ENCODE measurements around the gene LIPG.

The LIPG gene

GRCh38 chr18:49626842-49627467, 65.1 kb downstream of the LIPG start:
- H3K4me3 ChIP-seq (ENCODE audit: low read length): no peak overlapping the region
- H3K9ac ChIP-seq (ENCODE audit: low read depth, low read length): no peak overlapping the region
- H3K27me3 ChIP-seq (ENCODE audit: insufficient read depth, low read length): no peaks in the 10 kb centered on the region
- H3K36me3 ChIP-seq (ENCODE audit: insufficient read depth, low read length): no peaks in the 10 kb centered on the region
- no peaks in the 10 kb centered on the region for H3K4me1 ChIP-seq (ENCODE audit: insufficient read depth, low read length)
- H3K27ac ChIP-seq (ENCODE audit: low read depth, low read length): no peak overlapping the region
- 93% methylated on average over 8 of the region's 8 CpGs for WGBS
- H3K9me3 ChIP-seq (ENCODE audit: insufficient read depth, low read depth, low read length): no peaks in the 10 kb centered on the region

GRCh38 chr18:49628119-49628518, 66.3 kb downstream of the LIPG start:
- Histone ChIP-seq H3K4me3 (ENCODE audit: low read length) (no peak overlapping the region), H3K9me3 (ENCODE audit: insufficient read depth, low read depth, low read length) (no peaks in the 10 kb centered on the region), H3K9ac (ENCODE audit: low read depth, low read length) (no peak overlapping the region), H3K27me3 (ENCODE audit: insufficient read depth, low read length) (no peaks in the 10 kb centered on the region), H3K4me1 (ENCODE audit: insufficient read depth, low read length) (no peaks in the 10 kb centered on the region), H3K36me3 (ENCODE audit: insufficient read depth, low read length) (no peaks in the 10 kb centered on the region), H3K27ac (ENCODE audit: low read depth, low read length) (no peak overlapping the region)
- WGBS: 91% methylated on average over 3 of the region's 3 CpGs

DNA sequence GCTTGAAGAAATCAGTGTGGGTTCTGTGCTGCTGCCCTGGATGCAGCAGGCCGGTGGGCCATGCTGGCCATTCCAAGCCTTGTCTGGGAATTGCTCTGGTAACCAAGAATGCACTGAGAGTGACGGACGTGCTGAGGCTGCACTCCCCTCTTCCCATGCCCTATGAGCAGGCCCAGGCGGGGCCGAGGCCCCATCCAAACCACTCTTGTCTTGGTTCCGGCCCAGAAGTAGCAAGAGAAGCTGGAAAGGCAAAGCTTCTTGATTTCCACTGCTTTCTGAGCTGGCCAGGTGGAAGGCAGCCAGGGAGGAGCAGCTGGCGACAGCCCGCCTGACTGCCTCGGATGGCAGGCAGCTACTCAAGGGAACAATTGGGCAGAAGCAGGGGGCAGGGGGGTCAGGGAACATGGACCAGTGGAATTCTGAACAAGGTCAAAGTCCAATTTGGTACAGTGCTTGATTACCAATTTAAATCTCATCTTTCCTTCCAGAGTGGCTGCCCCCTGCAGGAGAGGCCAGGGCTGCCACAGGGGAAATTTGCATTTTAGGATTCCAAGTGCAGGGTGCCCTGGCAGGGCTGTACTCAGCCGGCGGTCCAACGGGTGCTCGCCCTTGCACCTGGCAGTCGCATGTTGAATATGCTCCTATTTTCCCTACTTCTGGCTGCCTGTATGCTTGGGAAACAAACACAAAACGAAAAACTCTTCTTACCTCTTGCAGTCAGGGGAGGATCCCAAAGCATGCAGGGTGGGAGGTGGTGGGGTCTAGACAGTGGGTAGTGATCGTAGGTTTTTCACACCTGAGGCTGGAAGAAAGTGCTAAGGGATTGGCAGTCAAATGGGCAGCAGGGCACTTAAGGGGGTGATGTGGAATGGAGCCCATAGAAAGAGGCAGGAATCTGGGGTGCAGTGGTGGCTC, 67.3 kb downstream of the LIPG start:
- Histone ChIP-seq H3K4me3 (ENCODE audit: low read length) (no peak overlapping the region), H3K9ac (ENCODE audit: low read depth, low read length) (no peak overlapping the region), H3K4me1 (ENCODE audit: insufficient read depth, low read length) (no peaks in the 10 kb centered on the region), H3K27me3 (ENCODE audit: insufficient read depth, low read length) (no peaks in the 10 kb centered on the region), H3K36me3 (ENCODE audit: insufficient read depth, low read length) (no peaks in the 10 kb centered on the region), H3K27ac (ENCODE audit: low read depth, low read length) (no peak overlapping the region), H3K9me3 (ENCODE audit: insufficient read depth, low read depth, low read length) (no peaks in the 10 kb centered on the region)
- WGBS: 87% methylated on average over 16 of the region's 16 CpGs

DNA sequence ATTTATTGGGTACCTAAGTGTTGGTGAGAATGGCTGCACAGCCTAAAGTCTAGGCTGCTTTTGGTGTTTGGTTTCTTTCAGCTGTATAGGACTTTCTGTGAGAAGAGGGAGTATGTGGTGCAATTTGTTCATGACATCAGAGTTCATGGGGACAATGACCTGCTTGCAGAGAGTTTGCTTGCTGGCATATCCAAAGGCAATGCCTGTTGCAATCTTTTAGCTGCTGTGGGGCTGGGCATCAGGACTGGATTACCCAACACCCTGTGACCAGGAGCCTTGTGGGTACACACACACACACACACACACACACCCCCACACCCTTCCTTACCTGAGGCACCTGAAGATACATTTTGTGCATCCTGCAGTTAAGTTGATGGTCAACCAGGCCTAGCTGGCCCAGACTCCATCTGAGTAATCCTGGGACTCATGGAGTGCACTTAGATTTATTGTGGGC, 68.4 kb downstream of the LIPG start:
- Histone ChIP-seq H3K4me3 (ENCODE audit: low read length) (no peak overlapping the region), H3K4me1 (ENCODE audit: insufficient read depth, low read length) (no peaks in the 10 kb centered on the region)

DNA sequence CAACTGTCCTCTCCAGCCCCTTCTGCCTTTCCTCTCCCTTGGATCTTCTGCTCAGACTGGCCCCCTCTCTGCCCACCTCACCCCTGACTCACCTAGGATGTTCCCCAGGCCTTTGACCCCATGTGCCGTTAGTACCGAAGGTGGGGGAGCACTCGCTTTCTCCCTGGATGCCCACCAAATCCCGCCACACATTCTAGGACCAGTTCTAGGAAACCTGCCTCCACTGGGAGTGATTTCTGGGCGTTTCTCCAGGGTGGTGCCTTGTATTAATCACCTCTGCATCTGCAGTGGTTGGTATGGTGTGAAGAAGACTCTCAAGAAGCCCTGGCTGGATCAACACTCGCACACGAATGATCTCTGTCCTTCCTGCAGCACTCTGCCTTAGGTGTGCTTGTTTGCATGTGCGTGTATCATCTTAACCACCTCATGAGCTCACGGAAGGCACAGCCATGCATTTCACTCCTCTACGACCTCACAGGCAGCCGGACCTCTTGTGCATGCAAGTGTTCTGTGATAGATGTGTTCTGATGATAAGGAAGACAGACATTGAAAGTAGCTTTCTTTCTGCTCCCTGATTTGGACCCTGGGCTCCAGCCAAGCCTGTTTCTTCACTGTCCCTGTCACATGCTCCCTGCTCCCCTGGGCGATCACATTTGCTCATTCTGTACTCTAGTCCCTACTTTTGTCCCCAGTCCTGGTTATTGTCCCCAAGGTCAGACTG, 69.4 kb downstream of the LIPG start:
- Histone ChIP-seq H3K27ac (ENCODE audit: low read depth, low read length) (no peak overlapping the region), H3K4me1 (ENCODE audit: insufficient read depth, low read length) (no peaks in the 10 kb centered on the region), H3K36me3 (ENCODE audit: insufficient read depth, low read length) (no peaks in the 10 kb centered on the region), H3K9me3 (ENCODE audit: insufficient read depth, low read depth, low read length) (no peaks in the 10 kb centered on the region), H3K9ac (ENCODE audit: low read depth, low read length) (no peak overlapping the region), H3K27me3 (ENCODE audit: insufficient read depth, low read length) (no peaks in the 10 kb centered on the region), H3K4me3 (ENCODE audit: low read length) (no peak overlapping the region)
- 95% methylated on average over 12 of the region's 12 CpGs for WGBS

More for the DNA sequence above, 68.4 kb downstream of the LIPG start:
- no peaks in the 10 kb centered on the region for H3K36me3 ChIP-seq (ENCODE audit: insufficient read depth, low read length)
- H3K9me3 ChIP-seq (ENCODE audit: insufficient read depth, low read depth, low read length): no peaks in the 10 kb centered on the region
- H3K27ac ChIP-seq (ENCODE audit: low read depth, low read length): no peak overlapping the region
- no peaks in the 10 kb centered on the region for H3K27me3 ChIP-seq (ENCODE audit: insufficient read depth, low read length)
- no peak overlapping the region for H3K9ac ChIP-seq (ENCODE audit: low read depth, low read length)

DNA sequence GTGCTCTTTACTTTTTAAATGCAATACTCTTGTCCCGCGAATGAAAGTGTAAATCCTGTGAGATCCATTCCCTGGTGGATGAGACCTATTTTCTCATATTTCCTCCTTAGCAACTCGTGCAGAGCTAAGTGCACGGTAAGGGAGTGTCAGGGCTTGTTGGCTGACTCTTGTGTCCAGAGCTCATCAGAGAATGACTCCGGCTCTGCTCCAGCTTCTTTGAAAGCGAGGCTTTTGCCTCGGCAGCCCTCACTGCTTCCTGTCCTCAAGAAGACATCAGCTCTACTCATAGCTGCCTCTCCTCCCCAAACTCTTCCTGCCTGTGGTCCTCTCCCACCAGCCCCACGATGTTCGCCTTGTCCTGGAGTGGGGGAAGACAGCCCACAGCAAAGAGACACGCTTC, 70.7 kb downstream of the LIPG start:
- H3K27ac ChIP-seq (ENCODE audit: low read depth, low read length): no peak overlapping the region
- H3K27me3 ChIP-seq (ENCODE audit: insufficient read depth, low read length): no peaks in the 10 kb centered on the region
- H3K4me3 ChIP-seq (ENCODE audit: low read length): no peak overlapping the region
- 90% methylated on average over 10 of the region's 10 CpGs for WGBS
- H3K9me3 ChIP-seq (ENCODE audit: insufficient read depth, low read depth, low read length): no peaks in the 10 kb centered on the region
- H3K36me3 ChIP-seq (ENCODE audit: insufficient read depth, low read length): no peaks in the 10 kb centered on the region
- H3K4me1 ChIP-seq (ENCODE audit: insufficient read depth, low read length): no peaks in the 10 kb centered on the region
- H3K9ac ChIP-seq (ENCODE audit: low read depth, low read length): no peak overlapping the region

GRCh38 chr18:49638209-49638785, 76.4 kb downstream of the LIPG start:
- Histone ChIP-seq H3K4me1 (ENCODE audit: insufficient read depth, low read length) (no peaks in the 10 kb centered on the region), H3K27ac (ENCODE audit: low read depth, low read length) (no peak overlapping the region), H3K9ac (ENCODE audit: low read depth, low read length) (no peak overlapping the region), H3K36me3 (ENCODE audit: insufficient read depth, low read length) (no peaks in the 10 kb centered on the region), H3K9me3 (ENCODE audit: insufficient read depth, low read depth, low read length) (no peaks in the 10 kb centered on the region), H3K4me3 (ENCODE audit: low read length) (no peak overlapping the region), H3K27me3 (ENCODE audit: insufficient read depth, low read length) (no peaks in the 10 kb centered on the region)
- WGBS: 81% methylated on average over 4 of the region's 4 CpGs

DNA sequence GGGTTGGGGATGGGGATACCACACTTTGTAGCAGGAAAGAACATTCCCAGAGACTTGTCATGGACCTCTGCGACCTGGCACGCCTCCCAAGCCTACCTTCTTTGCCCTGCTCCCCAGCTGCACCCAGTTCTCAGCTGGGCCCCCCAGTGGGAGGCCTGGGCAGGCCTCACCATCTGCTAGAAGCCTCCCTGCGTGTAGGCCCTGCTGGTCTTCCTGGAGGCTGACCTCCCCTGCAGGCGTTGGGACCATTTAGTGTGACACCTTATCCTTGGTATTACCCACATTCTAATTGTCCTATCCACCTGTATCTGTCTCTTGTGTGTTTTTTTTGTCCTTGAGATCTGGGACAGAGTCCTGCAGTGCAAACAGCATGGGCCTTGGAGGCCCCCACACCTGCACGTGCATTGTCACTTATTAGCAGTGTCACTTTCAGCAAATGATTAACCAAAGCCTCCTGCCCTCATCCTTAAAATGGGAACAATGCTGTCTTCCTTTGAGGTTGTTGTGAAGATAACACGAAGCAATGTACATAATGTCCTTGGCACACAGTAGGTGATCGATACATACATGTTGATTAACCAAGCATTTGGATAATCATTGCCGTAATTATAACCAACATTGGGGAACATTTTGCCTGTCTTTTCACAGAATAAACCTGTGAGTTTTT, 77.2 kb downstream of the LIPG start:
- Histone ChIP-seq H3K9ac (ENCODE audit: low read depth, low read length) (no peak overlapping the region), H3K4me1 (ENCODE audit: insufficient read depth, low read length) (no peaks in the 10 kb centered on the region), H3K4me3 (ENCODE audit: low read length) (no peak overlapping the region), H3K27ac (ENCODE audit: low read depth, low read length) (no peak overlapping the region), H3K36me3 (ENCODE audit: insufficient read depth, low read length) (no peaks in the 10 kb centered on the region), H3K27me3 (ENCODE audit: insufficient read depth, low read length) (no peaks in the 10 kb centered on the region), H3K9me3 (ENCODE audit: insufficient read depth, low read depth, low read length) (no peaks in the 10 kb centered on the region)
- WGBS: 90% methylated on average over 8 of the region's 8 CpGs

GRCh38 chr18:49639643-49640391, 78.0 kb downstream of the LIPG start:
- H3K4me1 ChIP-seq (ENCODE audit: insufficient read depth, low read length): no peaks in the 10 kb centered on the region
- H3K36me3 ChIP-seq (ENCODE audit: insufficient read depth, low read length): no peaks in the 10 kb centered on the region
- H3K27me3 ChIP-seq (ENCODE audit: insufficient read depth, low read length): no peaks in the 10 kb centered on the region
- no peak overlapping the region for H3K4me3 ChIP-seq (ENCODE audit: low read length)
- 92% methylated on average over 13 of the region's 13 CpGs for WGBS
- no peak overlapping the region for H3K9ac ChIP-seq (ENCODE audit: low read depth, low read length)
- no peaks in the 10 kb centered on the region for H3K9me3 ChIP-seq (ENCODE audit: insufficient read depth, low read depth, low read length)
- no peak overlapping the region for H3K27ac ChIP-seq (ENCODE audit: low read depth, low read length)

GRCh38 chr18:49640741-49641140, 78.9 kb downstream of the LIPG start:
- Histone ChIP-seq H3K27me3 (ENCODE audit: insufficient read depth, low read length) (no peaks in the 10 kb centered on the region), H3K36me3 (ENCODE audit: insufficient read depth, low read length) (no peaks in the 10 kb centered on the region), H3K4me3 (ENCODE audit: low read length) (no peak overlapping the region), H3K27ac (ENCODE audit: low read depth, low read length) (no peak overlapping the region), H3K9ac (ENCODE audit: low read depth, low read length) (no peak overlapping the region), H3K9me3 (ENCODE audit: insufficient read depth, low read depth, low read length) (no peaks in the 10 kb centered on the region), H3K4me1 (ENCODE audit: insufficient read depth, low read length) (0 out of 2 replicates have a peak, but pooled peaks cover under 1% of the 10 kb centered on the region)
- WGBS: 83% methylated on average over 6 of the region's 6 CpGs
